GM12892 (cell line): Measurements from ENCODE around the gene SMG9.
"Not testable (repeated sequence)": the region's sequence is repeated elsewhere in the genome, so short reads cannot be mapped to it uniquely, and the experiment has no call there.

ENCODE experiments used
- DNase-seq: peaks from one replicate; pipeline ENCODE4 v3.0.0; 2011; ENCODE audit not compliant: insufficient read length
- FAIRE-seq: peaks from 2 replicates; lab custom pipeline; 2011; peaks lifted over from hg19 to GRCh38; lab: Jason Lieb, UNC
- POLR2A ChIP-seq: IDR thresholded peaks from 2 replicates; pipeline ENCODE4 v1.6.1; 2011; ENCODE audit warnings: low read depth, low read length, control low read depth
- POLR2AphosphoS5 ChIP-seq: IDR thresholded peaks from 2 replicates; pipeline ENCODE4 v1.6.1; 2011; ENCODE audit warnings: low read depth, low read length, control low read depth
- TAF1 ChIP-seq: IDR thresholded peaks from 2 replicates; pipeline ENCODE4 v1.6.1; 2011; ENCODE audit warnings: low read depth, mild to moderate bottlenecking, control low read depth, low read length, borderline replicate concordance

The SMG9 gene

DNA sequence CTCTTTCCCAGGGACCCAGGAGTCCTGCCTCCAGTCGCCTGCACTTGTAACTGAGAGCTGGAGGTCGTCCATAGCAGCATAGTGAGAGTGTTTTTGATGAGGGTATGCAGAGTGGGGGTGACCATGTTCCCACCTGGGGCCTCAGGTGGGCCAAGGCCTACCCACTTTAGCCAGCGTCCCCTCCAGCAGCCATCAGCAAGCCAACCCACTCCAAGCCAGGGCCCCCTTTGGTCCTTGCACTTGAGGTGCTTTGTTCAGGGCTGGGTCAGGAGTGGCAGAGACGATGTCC is 11.9 kb upstream of the SMG9 start:
- TF ChIP-seq POLR2AphosphoS5 (no peak), POLR2A (no peak), TAF1 (no peak)
- no peak for FAIRE-seq
- no peak for DNase-seq

DNA sequence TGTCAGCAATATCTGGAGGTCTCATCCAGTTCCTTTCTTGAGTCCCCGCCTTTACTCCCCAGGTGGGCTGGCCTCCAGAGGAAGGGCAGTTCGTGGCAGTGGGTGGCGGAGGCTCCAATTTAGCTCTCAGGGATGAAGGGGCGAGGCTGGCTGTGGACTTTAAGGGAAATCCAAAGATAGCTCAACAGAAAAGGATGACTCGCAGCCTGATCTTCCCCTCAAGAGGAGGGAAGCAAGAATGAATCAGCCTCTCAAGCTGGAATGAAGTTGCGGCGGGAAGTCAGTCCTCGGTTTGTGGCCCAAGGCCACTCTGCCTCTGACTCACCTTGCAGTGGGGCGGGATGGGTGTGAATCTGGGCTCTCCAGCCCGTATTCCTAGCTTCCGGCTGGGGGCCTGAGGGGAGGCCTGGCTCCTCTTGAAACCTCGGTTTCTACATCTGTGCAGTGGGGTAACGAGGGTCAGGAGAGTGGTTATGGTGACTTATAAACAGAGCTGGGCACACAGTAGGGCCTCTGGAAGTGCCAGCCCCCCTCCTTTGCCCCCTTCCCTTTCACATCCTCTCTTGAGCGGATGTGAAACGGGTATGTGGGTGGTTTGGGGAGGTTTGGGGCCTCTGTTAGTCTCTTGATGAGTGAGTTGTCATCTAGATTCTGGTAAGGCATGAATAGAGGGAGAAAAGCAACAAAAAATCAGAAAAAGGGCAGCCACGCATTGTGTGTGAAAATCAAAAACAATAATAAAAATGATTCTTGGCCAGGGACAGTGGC is 10.5 kb upstream of the SMG9 start:
- peak; percentile 64; the same call in 1 of the 2 replicates for TF ChIP-seq POLR2AphosphoS5
- peak; percentile 64; the same call in 1 of the 2 replicates for TF ChIP-seq POLR2A
- TF ChIP-seq TAF1 = no peak; the same call in 1 of the 2 replicates
- peak; percentile 99 for FAIRE-seq
- DNase-seq = no peak

DNA sequence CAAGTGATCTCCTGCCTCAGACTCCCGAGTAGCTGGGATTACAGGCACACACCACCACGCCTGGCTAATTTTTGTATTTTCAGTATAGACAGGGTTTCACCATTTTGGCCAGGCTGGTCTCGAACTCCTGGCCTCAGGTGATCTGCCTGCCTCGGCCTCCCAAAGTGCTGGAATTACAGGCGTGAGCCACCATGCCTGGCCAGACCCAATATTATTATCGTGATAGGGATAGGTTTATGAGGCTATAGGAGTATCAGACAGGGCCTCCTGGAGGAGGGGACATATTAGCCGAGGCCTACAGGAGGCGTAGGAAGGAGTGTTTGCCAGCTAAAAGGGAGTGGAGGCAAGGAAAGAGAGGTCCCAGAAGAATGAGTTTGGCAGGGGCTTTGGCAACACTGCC is 9.9 kb upstream of the SMG9 start:
- DNase-seq = not testable (repeated sequence)
- FAIRE-seq = peak; percentile 17
- peak; percentile 11; the same call in 1 of the 2 replicates for TF ChIP-seq POLR2AphosphoS5

DNA sequence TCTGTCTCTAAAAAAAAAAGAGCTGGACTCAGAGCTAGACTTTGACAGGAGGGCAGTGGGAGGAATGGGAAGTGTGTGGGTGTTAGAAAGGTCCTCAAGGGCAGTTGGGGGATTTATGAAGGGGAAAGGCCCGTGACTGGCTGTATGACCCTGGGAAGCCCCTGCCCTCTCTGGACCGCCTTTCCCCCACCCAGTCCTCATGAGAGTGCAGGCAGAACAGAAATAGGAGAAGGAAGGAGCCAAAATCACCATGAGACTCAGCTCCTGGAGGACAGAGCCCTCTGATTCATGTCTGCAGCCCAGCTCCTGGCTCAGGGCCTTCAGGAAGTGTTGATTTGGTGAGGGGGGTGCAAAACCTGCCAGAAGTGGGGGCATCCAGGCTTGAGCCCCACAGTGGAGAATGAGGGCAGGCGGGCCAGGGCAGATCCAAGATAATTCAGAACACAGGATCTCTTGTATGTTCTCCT is 8.7 kb upstream of the SMG9 start:
- TF ChIP-seq POLR2A (peak; percentile 70), POLR2AphosphoS5 (peak; percentile 86), TAF1 (0 out of 2 replicates have a peak, but pooled peaks have one; percentile 29)
- DNase-seq (no peak), FAIRE-seq (peak; percentile 91)

DNA sequence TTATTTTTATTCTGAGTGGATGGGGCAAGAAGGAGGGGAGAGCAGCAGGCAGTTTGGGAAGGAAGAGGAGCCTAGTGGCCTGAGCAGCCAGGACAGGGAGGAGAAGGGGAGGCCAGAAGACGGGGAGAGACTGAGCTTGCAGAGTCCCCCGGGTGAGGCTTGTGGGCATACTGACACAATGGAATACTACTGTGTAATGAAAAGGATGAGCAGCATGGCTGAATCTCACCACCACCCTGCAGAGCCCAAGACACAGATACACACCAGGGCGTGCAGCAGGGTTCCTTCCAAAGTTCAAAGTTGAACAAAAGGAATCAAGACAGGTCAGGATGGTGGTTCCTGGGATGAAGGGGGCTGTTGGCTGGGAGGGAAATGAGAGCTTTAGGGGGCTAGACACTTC is 8.1 kb upstream of the SMG9 start:
- TF ChIP-seq TAF1 (no peak), POLR2AphosphoS5 (no peak), POLR2A (no peak)
- FAIRE-seq = no peak

DNA sequence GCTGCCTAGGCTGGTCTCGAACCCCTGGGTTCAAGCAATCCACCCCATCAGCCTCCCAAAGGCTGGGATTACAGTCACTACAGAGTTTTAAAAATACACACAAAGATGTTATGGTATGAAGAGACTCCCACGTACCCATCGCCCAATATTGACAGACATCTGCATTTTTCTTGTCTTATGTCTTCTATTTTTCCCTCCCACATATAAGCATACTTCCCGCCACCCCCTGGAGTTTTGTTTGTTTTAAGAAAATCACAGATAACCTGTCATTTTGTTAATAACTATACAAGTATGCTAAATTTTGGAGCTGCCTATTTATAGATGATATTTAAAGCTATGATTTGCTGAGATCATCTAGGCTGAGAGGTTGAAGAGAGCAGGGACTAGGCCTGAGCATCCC is 6.2 kb upstream of the SMG9 start:
- FAIRE-seq (no peak), DNase-seq (no peak)

More for the DNA sequence above, 8.1 kb upstream of the SMG9 start:
- no peak for DNase-seq

DNA sequence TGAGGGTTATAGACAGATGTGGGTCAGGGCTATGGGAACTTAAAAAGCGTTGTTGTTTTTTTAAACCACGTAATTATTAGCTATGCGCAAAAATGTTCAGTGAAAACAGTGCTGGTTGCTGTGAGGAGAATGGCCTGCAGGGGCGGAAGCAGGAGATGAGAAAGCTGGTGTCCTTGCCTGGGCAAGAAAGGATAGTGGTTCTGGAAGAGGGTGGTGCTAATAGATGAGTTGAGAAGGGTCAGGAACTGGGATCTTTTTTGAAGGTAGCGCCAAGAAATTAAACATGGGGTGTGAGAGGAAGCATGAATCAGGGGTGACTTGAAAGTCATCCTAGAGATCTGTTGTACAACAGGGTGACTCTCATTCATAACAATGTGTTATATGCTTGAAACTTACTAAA is 4.8 kb upstream of the SMG9 start:
- DNase-seq = no peak
- FAIRE-seq = peak; percentile 44
- no peak for TF ChIP-seq POLR2AphosphoS5
- TF ChIP-seq TAF1 = no peak
- no peak for TF ChIP-seq POLR2A

More for the DNA sequence above, 6.2 kb upstream of the SMG9 start:
- TF ChIP-seq POLR2AphosphoS5 (no peak), TAF1 (no peak), POLR2A (no peak)

DNA sequence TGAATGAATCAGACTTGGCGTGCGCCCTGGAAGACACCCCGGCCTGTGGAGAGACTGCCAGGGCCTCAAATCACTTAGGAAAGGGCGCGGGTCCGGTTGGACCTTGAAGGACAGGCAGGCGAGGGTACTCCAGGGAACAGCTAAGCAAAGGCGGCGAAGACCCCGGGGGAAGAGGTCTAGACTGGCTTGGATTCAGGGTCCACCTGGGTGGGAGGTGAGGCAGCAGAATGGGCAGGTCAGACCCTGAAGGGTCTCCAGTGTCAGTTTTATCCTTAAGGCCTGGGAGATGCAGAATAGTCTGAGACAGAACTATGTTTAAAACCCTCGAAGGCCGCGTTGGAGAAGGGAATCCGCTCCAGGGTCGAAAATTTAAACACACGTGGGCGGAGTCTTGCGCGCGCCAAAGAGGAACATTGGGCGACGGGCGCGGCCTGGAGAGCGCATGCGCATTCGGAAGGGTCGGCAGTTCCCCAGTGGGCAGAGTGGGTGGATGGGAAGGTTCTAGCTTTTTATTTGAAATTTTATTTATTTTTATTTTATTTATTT is 567 bp upstream of the SMG9 start:
- no peak for DNase-seq
- TF ChIP-seq POLR2AphosphoS5 (peak; percentile 61), TAF1 (no peak; the same call in 1 of the 2 replicates), POLR2A (peak; percentile 26)
- peak; percentile 80 for FAIRE-seq

DNA sequence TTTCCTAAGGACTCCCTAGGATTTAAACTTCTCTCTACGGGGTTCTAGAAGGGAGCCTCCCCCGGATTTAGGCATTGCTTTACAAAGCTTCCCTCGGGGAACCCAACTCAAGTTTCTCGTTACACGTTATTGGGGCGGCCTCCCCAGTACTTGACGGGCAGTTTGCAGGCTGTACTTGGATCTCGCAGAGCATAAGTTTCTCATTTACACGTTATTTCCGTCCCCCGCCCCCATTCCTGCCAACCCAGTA is 584 bp downstream of the SMG9 start:
- FAIRE-seq (no peak), DNase-seq (no peak)
- no peak for TF ChIP-seq TAF1
- TF ChIP-seq POLR2AphosphoS5 = no peak
- peak; percentile 47; the same call in 1 of the 2 replicates for TF ChIP-seq POLR2A

DNA sequence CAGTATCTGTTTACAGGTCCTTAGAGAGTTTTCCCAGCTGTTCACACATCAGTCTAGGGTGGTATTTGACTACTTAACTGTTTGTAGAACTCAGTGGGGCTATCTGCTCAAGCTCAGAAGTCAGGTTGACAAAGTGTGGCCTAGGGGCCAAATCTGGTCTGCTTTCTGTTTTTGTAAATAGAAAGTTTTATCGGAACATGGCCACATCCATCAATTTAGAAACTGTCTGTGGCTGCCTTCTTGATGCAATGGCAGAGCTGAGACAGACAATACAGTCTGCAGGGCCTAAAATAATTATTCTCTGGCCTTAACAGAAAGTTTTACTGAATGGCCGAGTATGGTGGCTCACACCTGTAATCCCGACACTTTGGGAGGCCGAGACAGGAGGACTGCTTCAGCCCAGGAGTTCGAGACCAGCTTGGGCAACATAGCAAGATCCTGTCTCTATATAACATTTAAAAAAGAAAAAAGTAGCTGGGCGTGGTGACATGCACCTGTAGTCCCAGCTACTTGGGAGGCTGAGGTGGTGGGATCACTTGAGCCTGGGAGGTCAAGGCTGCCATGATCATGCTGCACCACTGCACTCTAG is 2.4 kb downstream of the SMG9 start:
- TF ChIP-seq POLR2AphosphoS5 (no peak), TAF1 (no peak), POLR2A (no peak)
- DNase-seq (no peak), FAIRE-seq (no peak)

DNA sequence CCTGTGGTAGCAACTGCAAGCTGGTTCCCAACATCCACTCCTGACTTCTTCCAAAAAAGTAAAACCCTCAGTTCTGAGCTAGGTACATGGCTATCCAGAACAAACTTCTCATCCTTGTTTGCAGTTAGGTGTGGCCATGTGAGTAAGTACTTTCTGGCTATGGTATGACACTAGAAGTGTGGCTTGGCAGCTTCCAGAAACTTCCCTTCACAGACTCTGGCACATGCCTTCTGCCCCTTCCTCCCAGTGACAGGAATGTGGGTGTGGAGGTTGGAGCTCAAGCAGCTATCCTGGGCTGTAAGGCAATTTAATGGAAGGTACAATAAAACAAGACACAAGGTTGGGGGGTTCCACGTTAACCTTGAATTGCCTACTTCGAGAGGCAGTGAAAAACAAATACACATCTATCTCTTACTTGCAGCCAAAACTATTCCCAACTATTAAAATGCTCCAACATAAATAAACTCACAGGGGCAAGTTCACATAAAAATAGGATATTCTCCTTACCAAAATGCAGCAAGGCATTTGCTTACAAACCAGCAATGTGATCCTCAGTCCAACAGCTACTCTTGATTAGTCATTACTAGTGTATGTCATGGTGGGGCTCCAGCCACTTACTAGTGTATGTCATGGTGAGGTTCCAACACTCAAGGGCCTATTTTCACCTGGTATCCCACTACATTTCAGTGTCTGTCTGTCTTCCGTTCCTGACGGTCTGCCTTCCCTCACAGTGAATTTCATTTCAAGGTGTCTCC is 3.1 kb downstream of the SMG9 start:
- FAIRE-seq = peak; percentile 81
- DNase-seq = no peak
- TF ChIP-seq POLR2AphosphoS5 (no peak), POLR2A (no peak; the same call in 1 of the 2 replicates), TAF1 (no peak)

DNA sequence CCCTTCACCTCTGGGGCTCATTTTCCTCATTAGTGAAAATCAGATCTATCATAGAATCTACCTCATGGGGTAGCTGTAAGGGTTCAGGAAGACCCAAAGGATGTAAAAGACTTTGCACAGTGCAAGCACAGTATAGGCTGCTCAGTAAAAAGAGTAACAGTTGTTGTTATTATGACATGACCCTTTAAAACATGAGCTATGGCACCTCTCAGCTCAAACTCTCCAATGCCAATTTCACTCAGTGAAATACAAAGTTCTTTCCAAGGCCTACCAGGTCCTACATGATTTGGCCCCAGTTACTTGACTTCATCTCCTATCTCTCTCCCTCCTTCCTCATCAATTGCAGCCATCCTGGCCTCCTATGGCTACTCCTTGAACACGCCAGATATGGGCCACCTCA is 4.9 kb downstream of the SMG9 start:
- DNase-seq (no peak), FAIRE-seq (no peak)
- no peak for TF ChIP-seq POLR2A
- no peak for TF ChIP-seq TAF1
- TF ChIP-seq POLR2AphosphoS5 = no peak
